ENCODE data around the gene YJU2.
A peak's percentile ranks its signal among the peaks of the same experiment; 100 is the strongest.
"Not testable (repeated sequence)": the region's sequence is repeated elsewhere in the genome, so short reads cannot be mapped to it uniquely, and the experiment has no call there.

YJU2 gene

GRCh38 chr19:4216846-4217245 lies 30.0 kb upstream of the YJU2 start:
- TF ChIP-seq GATA1 (IDR thresholded peaks at IDR 0.05; ENCODE audit: low read depth, low read length) (no peak), POLR2A (IDR thresholded peaks at IDR 0.05; ENCODE audit: low read length) (no peak)
- DNase-seq: no peak

GRCh38 chr19:4217429-4218264 lies 29.2 kb upstream of the YJU2 start:
- no peak for DNase-seq
- TF ChIP-seq POLR2A (IDR thresholded peaks at IDR 0.05; ENCODE audit: low read length): no peak
- no peak for TF ChIP-seq GATA1 (IDR thresholded peaks at IDR 0.05; ENCODE audit: low read depth, low read length)

GRCh38 chr19:4218523-4218922 lies 28.4 kb upstream of the YJU2 start:
- not testable (repeated sequence) for DNase-seq

- no peak for TF ChIP-seq POLR2A (IDR thresholded peaks at IDR 0.05; ENCODE audit: low read length)
- no peak for TF ChIP-seq GATA1 (IDR thresholded peaks at IDR 0.05; ENCODE audit: low read depth, low read length)
- DNase-seq: no peak
Measured at GRCh38 chr19:4220188-4220587, 26.7 kb upstream of the YJU2 start.

- TF ChIP-seq GATA1 (IDR thresholded peaks at IDR 0.05; ENCODE audit: low read depth, low read length) (no peak), POLR2A (IDR thresholded peaks at IDR 0.05; ENCODE audit: low read length) (no peak)
- DNase-seq: no peak
Measured at GRCh38 chr19:4224470-4224869, 22.4 kb upstream of the YJU2 start.

- TF ChIP-seq GATA1 (IDR thresholded peaks at IDR 0.05; ENCODE audit: low read depth, low read length): no peak
- DNase-seq: no peak
Measured at GRCh38 chr19:4225885-4226284, 21.0 kb upstream of the YJU2 start.

GRCh38 chr19:4227771-4228170 lies 19.1 kb upstream of the YJU2 start:
- TF ChIP-seq POLR2A (IDR thresholded peaks at IDR 0.05; ENCODE audit: low read length): no peak
- no peak for TF ChIP-seq GATA1 (IDR thresholded peaks at IDR 0.05; ENCODE audit: low read depth, low read length)
- DNase-seq: no peak

GRCh38 chr19:4228765-4229178 lies 18.1 kb upstream of the YJU2 start:
- no peak for DNase-seq
- TF ChIP-seq POLR2A (IDR thresholded peaks at IDR 0.05; ENCODE audit: low read length) (no peak), GATA1 (IDR thresholded peaks at IDR 0.05; ENCODE audit: low read depth, low read length) (no peak)

GRCh38 chr19:4229179-4229931 lies 17.5 kb upstream of the YJU2 start, which contains the start of gene EBI3:
Gene EBI3 (plus strand): TSS chr19:4229523. CDS start chr19:4229551, 28 bp downstream.
- no peak for DNase-seq

GRCh38 chr19:4230237-4230636 lies 16.6 kb upstream of the YJU2 start:
- DNase-seq: not testable (repeated sequence)

More at GRCh38 chr19:4229179-4229931, 17.5 kb upstream of the YJU2 start, which contains the start of gene EBI3:
- TF ChIP-seq POLR2A (IDR thresholded peaks at IDR 0.05; ENCODE audit: low read length) (no peak), GATA1 (IDR thresholded peaks at IDR 0.05; ENCODE audit: low read depth, low read length) (no peak)

- not testable (repeated sequence) for DNase-seq
Measured at GRCh38 chr19:4231521-4231920, 15.4 kb upstream of the YJU2 start.

GRCh38 chr19:4232139-4232538 lies 14.7 kb upstream of the YJU2 start:
- not testable (repeated sequence) for DNase-seq

GRCh38 chr19:4232614-4233281 lies 14.1 kb upstream of the YJU2 start:
- DNase-seq: no peak
- TF ChIP-seq GATA1 (IDR thresholded peaks at IDR 0.05; ENCODE audit: low read depth, low read length): no peak

- TF ChIP-seq GATA1 (IDR thresholded peaks at IDR 0.05; ENCODE audit: low read depth, low read length): no peak
- TF ChIP-seq POLR2A (IDR thresholded peaks at IDR 0.05; ENCODE audit: low read length): no peak
- peak in 1 of 2 experiments; percentile 76 for DNase-seq
Measured at GRCh38 chr19:4233282-4233853, 13.5 kb upstream of the YJU2 start.
